ENCODE measurements around the gene UBASH3B. TPM values are rescaled to one million over a fixed set of nuclear protein-coding genes. Genes with fewer than 3 reads are reported as not detected.

Gene UBASH3B
- total RNA-seq, 4 donors from 2014 or later, result 4.2 to 41.2 (median 24.4) TPM

DNA sequence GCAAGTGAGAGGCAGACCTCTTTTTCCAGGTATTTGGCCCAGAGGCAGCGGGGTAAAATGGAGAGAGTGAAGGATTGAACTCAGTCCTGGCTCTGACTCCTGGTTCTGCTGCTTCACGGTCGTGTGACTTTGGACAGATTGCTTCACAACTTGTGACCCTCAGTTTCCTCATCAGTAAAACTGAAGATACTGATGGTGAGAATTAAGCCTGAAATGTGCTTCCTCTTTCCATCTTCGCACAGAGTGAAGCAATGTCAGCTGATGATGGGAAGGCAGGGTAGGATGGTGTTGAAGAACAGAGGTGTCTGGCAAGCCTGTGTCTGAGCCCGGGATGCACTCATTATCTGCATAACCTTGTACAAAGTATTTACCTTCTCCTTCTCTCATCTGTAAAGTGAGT lies 59.0 kb downstream of the UBASH3B start:
- Histone ChIP-seq H3K4me3 (no peak overlapping the region), H3K27ac (no peak overlapping the region), H3K9me3 (no peaks in the 10 kb centered on the region), H3K4me1 (no peaks in the 10 kb centered on the region), H3K36me3 (no peaks in the 10 kb centered on the region), H3K27me3 (no peaks in the 10 kb centered on the region)
- 92% methylated on average over 5 of the region's 5 CpGs for WGBS
- no peak for DNase-seq (ENCODE audit: low spot score in 2 of 2)
- TF ChIP-seq POLR2A (IDR thresholded peaks at IDR 0.05), result no peak

DNA sequence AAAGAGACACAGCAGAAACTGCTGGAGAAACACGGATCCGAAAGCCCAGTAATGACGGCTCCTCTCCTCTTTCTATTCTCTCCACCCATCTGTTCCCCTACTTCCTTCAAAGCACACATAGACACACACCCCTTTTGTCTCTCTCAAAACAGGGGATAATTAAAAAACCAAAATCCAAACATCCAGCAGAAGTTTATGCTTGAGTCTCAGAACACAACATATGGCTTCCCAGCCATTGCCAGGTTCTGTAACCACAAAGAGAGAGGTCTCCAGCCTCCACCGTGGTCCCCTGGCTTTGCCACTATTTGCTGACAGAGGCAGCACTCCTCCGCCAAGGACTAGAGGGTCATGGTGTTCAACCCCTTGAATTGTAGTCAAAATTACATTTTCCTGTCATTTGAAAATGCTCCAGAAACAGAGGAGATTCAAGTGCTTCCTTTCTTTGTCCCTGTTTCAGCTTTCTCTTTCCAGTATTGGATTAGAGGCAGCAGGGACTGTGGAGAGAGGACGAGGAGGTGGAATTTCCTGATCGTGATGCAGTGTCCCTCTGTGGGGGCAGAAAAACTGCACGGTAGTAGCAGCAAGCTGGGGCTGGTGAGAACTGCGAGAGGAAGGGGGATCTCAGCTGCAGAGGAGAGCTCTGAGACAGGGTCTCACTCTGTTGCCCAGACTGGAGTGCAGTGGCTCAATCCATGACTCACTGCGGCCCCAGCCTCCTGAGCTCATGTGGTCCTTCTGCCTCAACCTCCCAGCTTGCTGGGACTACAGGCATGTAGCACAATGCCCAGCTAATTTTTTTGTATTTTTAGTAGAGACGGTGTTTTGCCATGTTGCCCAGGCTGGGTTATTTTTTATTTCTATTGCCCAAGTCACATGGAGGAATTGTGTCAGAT lies 60.3 kb downstream of the UBASH3B start:
- Histone ChIP-seq H3K4me3 (no peak overlapping the region), H3K27ac (no peak overlapping the region), H3K27me3 (no peaks in the 10 kb centered on the region), H3K36me3 (no peaks in the 10 kb centered on the region), H3K9me3 (no peaks in the 10 kb centered on the region), H3K4me1 (no peaks in the 10 kb centered on the region)
- WGBS, result 67% methylated on average over 9 of the region's 11 CpGs
- no peak for TF ChIP-seq POLR2AphosphoS5 (IDR thresholded peaks at IDR 0.05)
- TF ChIP-seq EP300 (IDR thresholded peaks at IDR 0.05), result no peak
- no peak for DNase-seq (ENCODE audit: low spot score in 2 of 2)

DNA sequence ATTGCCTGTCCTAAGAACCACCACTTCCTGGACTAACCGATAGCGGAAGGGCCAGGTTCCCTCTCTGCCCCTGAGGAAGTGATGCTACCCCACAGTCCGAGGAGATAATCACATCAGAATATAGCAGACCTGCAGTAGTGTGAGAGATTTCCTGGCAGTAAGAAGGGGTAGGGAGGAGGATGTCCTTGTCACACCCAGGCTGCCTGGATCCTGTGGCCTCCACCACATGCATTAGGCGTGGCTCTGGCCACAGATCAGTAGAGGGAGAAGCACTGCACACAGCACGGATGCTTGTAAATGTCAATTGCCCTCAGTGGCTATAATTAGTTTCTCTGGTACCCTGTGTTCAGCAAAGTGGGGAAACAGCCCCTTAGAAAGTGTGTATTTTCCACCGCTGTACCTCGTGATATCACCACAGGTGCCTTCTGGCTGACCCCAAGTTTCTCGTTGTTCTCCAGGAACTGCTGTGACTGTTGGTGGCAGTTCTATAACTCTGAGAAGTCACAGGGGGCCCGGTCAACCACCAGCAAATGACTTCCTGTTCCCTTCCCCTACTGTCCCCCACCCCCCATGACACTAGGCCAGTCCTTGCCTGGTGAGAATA lies 61.8 kb downstream of the UBASH3B start:
- WGBS, result 61% methylated on average over 9 of the region's 9 CpGs
- H3K4me1 ChIP-seq, result no peaks in the 10 kb centered on the region
- no peak for DNase-seq (ENCODE audit: low spot score in 2 of 2)
- no peak overlapping the region for H3K4me3 ChIP-seq
- no peaks in the 10 kb centered on the region for H3K27me3 ChIP-seq
- no peak for TF ChIP-seq POLR2A (IDR thresholded peaks at IDR 0.05)
- no peak for TF ChIP-seq EP300 (IDR thresholded peaks at IDR 0.05)
- TF ChIP-seq POLR2AphosphoS5 (IDR thresholded peaks at IDR 0.05), result no peak
- TF ChIP-seq, protein P1, sequence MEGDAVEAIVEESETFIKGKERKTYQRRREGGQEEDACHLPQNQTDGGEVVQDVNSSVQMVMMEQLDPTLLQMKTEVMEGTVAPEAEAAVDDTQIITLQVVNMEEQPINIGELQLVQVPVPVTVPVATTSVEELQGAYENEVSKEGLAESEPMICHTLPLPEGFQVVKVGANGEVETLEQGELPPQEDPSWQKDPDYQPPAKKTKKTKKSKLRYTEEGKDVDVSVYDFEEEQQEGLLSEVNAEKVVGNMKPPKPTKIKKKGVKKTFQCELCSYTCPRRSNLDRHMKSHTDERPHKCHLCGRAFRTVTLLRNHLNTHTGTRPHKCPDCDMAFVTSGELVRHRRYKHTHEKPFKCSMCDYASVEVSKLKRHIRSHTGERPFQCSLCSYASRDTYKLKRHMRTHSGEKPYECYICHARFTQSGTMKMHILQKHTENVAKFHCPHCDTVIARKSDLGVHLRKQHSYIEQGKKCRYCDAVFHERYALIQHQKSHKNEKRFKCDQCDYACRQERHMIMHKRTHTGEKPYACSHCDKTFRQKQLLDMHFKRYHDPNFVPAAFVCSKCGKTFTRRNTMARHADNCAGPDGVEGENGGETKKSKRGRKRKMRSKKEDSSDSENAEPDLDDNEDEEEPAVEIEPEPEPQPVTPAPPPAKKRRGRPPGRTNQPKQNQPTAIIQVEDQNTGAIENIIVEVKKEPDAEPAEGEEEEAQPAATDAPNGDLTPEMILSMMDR (IDR thresholded peaks at IDR 0.05), result no peak
- H3K9me3 ChIP-seq, result no peaks in the 10 kb centered on the region
- no peaks in the 10 kb centered on the region for H3K36me3 ChIP-seq
- no peak overlapping the region for H3K27ac ChIP-seq

DNA sequence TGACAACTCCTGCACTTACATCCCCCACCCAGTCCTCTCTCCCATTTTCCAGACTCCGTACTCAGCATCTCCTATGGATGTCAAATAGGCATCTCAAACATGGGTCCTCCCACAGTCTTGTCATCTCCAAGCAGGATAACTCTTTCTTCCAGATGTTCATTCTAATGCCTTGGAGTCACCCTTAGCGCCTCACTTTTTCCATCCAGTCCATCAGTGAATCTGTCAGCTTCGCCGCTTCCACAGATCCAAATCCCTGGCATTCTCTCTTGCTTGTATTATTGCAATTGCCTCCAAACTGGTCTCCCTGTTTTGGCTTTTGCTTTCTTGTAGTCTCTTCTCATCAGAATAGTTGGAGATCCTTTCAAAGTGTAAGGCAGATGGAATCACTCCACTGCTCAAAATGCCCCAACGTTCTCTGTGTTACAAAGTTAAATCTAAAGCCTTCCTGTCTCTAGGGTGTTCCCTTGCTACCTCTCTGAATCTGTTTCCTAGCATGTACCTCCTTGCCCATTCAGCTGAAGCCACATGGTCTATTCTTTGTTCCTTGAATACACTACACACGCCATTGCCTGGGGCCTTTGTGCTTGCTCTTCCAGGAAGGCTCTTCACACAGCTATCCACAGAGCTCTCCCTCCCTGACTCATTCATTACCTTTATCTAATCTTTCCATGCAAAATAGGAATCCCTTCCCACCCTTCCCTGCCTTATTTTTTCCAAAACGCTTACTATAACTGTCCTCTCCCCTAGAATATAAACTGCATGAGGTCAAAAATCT lies 64.8 kb downstream of the UBASH3B start:
- DNase-seq (ENCODE audit: low spot score in 2 of 2), result no peak
- H3K4me3 ChIP-seq, result no peak overlapping the region
- H3K9me3 ChIP-seq, result no peaks in the 10 kb centered on the region
- H3K4me1 ChIP-seq, result no peaks in the 10 kb centered on the region
- H3K27me3 ChIP-seq, result no peaks in the 10 kb centered on the region
- TF ChIP-seq, protein P1 (IDR thresholded peaks at IDR 0.05), result no peak
- no peak for TF ChIP-seq POLR2A (IDR thresholded peaks at IDR 0.05)
- no peak for TF ChIP-seq EP300 (IDR thresholded peaks at IDR 0.05)
- no peak for TF ChIP-seq POLR2AphosphoS5 (IDR thresholded peaks at IDR 0.05)
- H3K27ac ChIP-seq, result no peak overlapping the region
- WGBS, result 67% methylated on average over 7 of the region's 7 CpGs
- H3K36me3 ChIP-seq, result no peaks in the 10 kb centered on the region

DNA sequence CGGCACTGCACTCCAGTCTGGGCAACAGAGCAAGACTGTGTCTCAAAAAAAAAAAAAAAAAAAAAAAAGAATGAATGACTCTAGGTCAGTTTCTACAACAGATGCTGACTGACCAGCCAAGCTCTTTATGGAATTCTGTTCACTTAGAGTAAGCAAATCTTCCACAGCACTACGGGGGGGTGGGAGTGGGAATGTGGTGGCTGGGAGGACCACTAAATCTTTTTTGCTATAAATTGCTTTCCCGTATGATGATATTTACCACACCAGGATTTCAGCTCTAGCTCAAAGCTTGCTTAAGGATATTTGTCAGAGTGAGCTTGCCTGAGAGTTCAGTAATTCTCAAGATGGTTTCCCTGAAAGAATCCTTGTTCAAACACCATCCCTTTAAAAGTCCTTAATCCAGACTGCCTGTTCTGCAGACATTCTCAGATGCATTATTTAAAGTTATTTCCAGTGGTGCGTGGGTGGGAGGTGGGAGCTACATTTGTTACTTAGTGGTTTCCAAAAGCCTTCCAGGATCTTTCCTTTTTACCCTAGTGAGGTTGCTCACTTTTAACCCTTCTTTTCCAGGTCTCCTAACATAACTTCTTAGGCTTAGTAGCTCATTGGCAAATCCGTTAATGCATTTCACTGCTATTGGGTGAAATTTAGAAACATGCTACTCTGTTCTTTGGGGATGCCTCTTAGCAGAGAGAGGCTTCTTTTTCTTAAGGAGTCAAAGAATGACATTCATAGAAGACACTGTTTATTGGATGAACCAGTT lies 65.9 kb downstream of the UBASH3B start:
- Histone ChIP-seq H3K4me1 (no peaks in the 10 kb centered on the region), H3K9me3 (no peaks in the 10 kb centered on the region), H3K4me3 (no peak overlapping the region), H3K36me3 (no peaks in the 10 kb centered on the region), H3K27ac (no peak overlapping the region), H3K27me3 (no peaks in the 10 kb centered on the region)
- DNase-seq (ENCODE audit: low spot score in 2 of 2), result no peak
- TF ChIP-seq POLR2A (IDR thresholded peaks at IDR 0.05), result no peak
- TF ChIP-seq, protein P1 (IDR thresholded peaks at IDR 0.05), result no peak
- no peak for TF ChIP-seq EP300 (IDR thresholded peaks at IDR 0.05)
- no peak for TF ChIP-seq POLR2AphosphoS5 (IDR thresholded peaks at IDR 0.05)
- 69% methylated on average over 5 of the region's 5 CpGs for WGBS

Data from suprapubic skin (tissue), 4 donors.